Small intestine (tissue), 7 donors: ENCODE data around the gene CNOT2. TPM values are rescaled to one million over a fixed set of nuclear protein-coding genes. Genes with fewer than 3 reads are reported as not detected.
A peak's percentile ranks its signal among the peaks of the same experiment; 100 is the strongest.

ENCODE experiments used
- DNase-seq, 2 donors: peaks; one replicate each; pipeline versions ENCODE4 v3.0.0 to v3.0.0-alpha.2; 2013
- FAIRE-seq: peaks from 2 replicates; lab custom pipeline; 2012; peaks lifted over from hg19 to GRCh38; lab: Jason Lieb, UNC
- H3K27ac ChIP-seq, 3 donors: one replicate each; pipeline ENCODE4 v1.5.1; 2013; ENCODE audit warnings: low read length in 2 of 3, mild to moderate bottlenecking in 2 of 3, control low read depth in 1 of 3, inconsistent platforms in 1 of 3, low read depth in 1 of 3, moderate library complexity in 1 of 3
- H3K27me3 ChIP-seq, 3 donors: one replicate each; pipeline ENCODE4 v1.6.1; 2013; ENCODE audit warnings: low read length in 3 of 3, inconsistent platforms in 1 of 3; ENCODE audit not compliant: control insufficient read depth in 3 of 3, insufficient read depth in 3 of 3
- H3K36me3 ChIP-seq, 3 donors: one replicate each; pipeline ENCODE4 v1.6.1; 2013; ENCODE audit warnings: low read length in 3 of 3, inconsistent platforms in 1 of 3, low read depth in 1 of 3, mild to moderate bottlenecking in 1 of 3, moderate library complexity in 1 of 3; ENCODE audit not compliant: control insufficient read depth in 3 of 3, insufficient read depth in 2 of 3
- H3K4me1 ChIP-seq, 3 donors: one replicate each; pipeline ENCODE4 v1.6.1; 2013; ENCODE audit warnings: low read length in 2 of 3, inconsistent platforms in 1 of 3, low read depth in 1 of 3, mild to moderate bottlenecking in 1 of 3, moderate library complexity in 1 of 3; ENCODE audit not compliant: control insufficient read depth in 3 of 3, insufficient read depth in 2 of 3
- H3K4me3 ChIP-seq, 3 donors: one replicate each; pipeline ENCODE4 v1.5.1; 2013; ENCODE audit warnings: low read length in 3 of 3, control low read depth in 1 of 3, inconsistent platforms in 1 of 3, low read depth in 1 of 3, mild to moderate bottlenecking in 1 of 3, moderate library complexity in 1 of 3
- H3K9me3 ChIP-seq, 2 donors: one replicate each; pipeline ENCODE4 v1.6.1; 2013; ENCODE audit warnings: low read depth in 1 of 2, low read length in 1 of 2; ENCODE audit not compliant: control insufficient read depth in 2 of 2, insufficient read depth in 1 of 2
- WGBS, 3 donors: extraction: QIAGEN DNeasy Blood & Tissue Kit; methylation state at CpG; one replicate each; pipeline ENCODE4 v1.1.7; 2013; 5-methylcytosine and 5-hydroxymethylcytosine counted together
- polyA plus RNA-seq, 4 donors: library from polyadenylated mRNA; stranded (reverse) in 3 of 4; unstranded in 1 of 4; fragments of 200-250 nt in 3 of 4; fragments of 120-200 nt in 1 of 4; gene quantifications; one replicate each; pipeline versions ENCODE4 v1.2.1 to v1.2.3, GENCODE V29; 2013
- donor health status: healthy with polysubstance abuse.
- donor health status: control.
- donor health status: control.
- donor health status: Bipolar disorder and iron deficiency.
- donor health status: healthy.

The CNOT2 gene
- polyA plus RNA-seq, 4 donors: 29.8 to 78.6 (median 39.5) TPM

- DNase-seq: no peak
- H3K9me3 ChIP-seq: no peaks in the 10 kb centered on the region
- no peaks in the 10 kb centered on the region for H3K27me3 ChIP-seq
- no peak overlapping the region for H3K27ac ChIP-seq
- WGBS, 3 donors: 89 to 95% (median 91%) methylated on average over 6 of the region's 6 CpGs
- H3K36me3 ChIP-seq: peaks cover 0 to 7% (median 0%) of the 10 kb centered on the region in 3 donors
- H3K4me3 ChIP-seq: no peak overlapping the region
- H3K4me1 ChIP-seq: no peaks in the 10 kb centered on the region
- FAIRE-seq: no peak
These were observed 110.8 kb downstream of the CNOT2 start for GRCh38 chr12:70353780-70354660.

- no peak overlapping the region for H3K27ac ChIP-seq
- H3K4me1 ChIP-seq: no peaks in the 10 kb centered on the region
- WGBS, 3 donors: 78 to 94% (median 89%) methylated on average over 3 of the region's 3 CpGs
- no peak for DNase-seq
- no peak for FAIRE-seq
- no peak overlapping the region for H3K4me3 ChIP-seq
- H3K36me3 ChIP-seq: peaks cover 0 to 7% (median 0%) of the 10 kb centered on the region in 3 donors
- H3K9me3 ChIP-seq: no peaks in the 10 kb centered on the region
- H3K27me3 ChIP-seq: no peaks in the 10 kb centered on the region
These were observed 111.6 kb downstream of the CNOT2 start for GRCh38 chr12:70354787-70355186.

- FAIRE-seq (peak; percentile 44), DNase-seq (no peak)
- H3K9me3 ChIP-seq: no peaks in the 10 kb centered on the region
- H3K27me3 ChIP-seq: no peaks in the 10 kb centered on the region
- 98 to 99% (median 98%) methylated on average over 4 of the region's 4 CpGs for WGBS, 3 donors
- H3K4me3 ChIP-seq: no peak overlapping the region
- no peak overlapping the region for H3K27ac ChIP-seq
- H3K36me3 ChIP-seq: peaks cover 0 to 7% (median 0%) of the 10 kb centered on the region in 3 donors
- H3K4me1 ChIP-seq: no peaks in the 10 kb centered on the region
These were observed 112.7 kb downstream of the CNOT2 start for GRCh38 chr12:70355972-70356371.

GRCh38 chr12:70359458-70360197, 116.4 kb downstream of the CNOT2 start:
- peaks cover 0 to 3% of the 10 kb centered on the region in 2 donors for H3K9me3 ChIP-seq
- H3K27ac ChIP-seq: no peak overlapping the region
- no peaks in the 10 kb centered on the region for H3K36me3 ChIP-seq
- peaks cover 0 to 4% (median 0%) of the 10 kb centered on the region in 3 donors for H3K27me3 ChIP-seq
- H3K4me1 ChIP-seq: no peaks in the 10 kb centered on the region
- H3K4me3 ChIP-seq: no peak overlapping the region
- 95 to 98% (median 97%) methylated on average over 1 of the region's 1 CpG for WGBS, 3 donors
- no peak for DNase-seq
- peak; percentile 44 for FAIRE-seq

GRCh38 chr12:70360218-70360617, 117.0 kb downstream of the CNOT2 start:
- Histone ChIP-seq H3K27me3 (peaks cover 0 to 8% (median 3%) of the 10 kb centered on the region in 3 donors), H3K9me3 (peaks cover 0 to 3% of the 10 kb centered on the region in 2 donors), H3K27ac (no peak overlapping the region), H3K4me3 (no peak overlapping the region), H3K4me1 (peaks cover 0 to 3% (median 2%) of the 10 kb centered on the region in 3 donors), H3K36me3 (no peaks in the 10 kb centered on the region)
- FAIRE-seq: no peak
- DNase-seq: no peak

GRCh38 chr12:70364695-70365397, 121.6 kb downstream of the CNOT2 start:
- H3K4me3 ChIP-seq: peak overlapping the region in 1 of 3 donors; percentile 79
- 13 to 23% (median 15%) methylated on average over 16 of the region's 16 CpGs for WGBS, 3 donors
- no peaks in the 10 kb centered on the region for H3K36me3 ChIP-seq
- H3K27me3 ChIP-seq: peaks cover 3 to 26% (median 5%) of the 10 kb centered on the region in 3 donors
- FAIRE-seq: no peak
- peaks cover 0 to 12% (median 3%) of the 10 kb centered on the region in 3 donors for H3K4me1 ChIP-seq
- no peak for DNase-seq
- H3K9me3 ChIP-seq: peaks cover 0 to 3% of the 10 kb centered on the region in 2 donors
- H3K27ac ChIP-seq: no peak overlapping the region

- WGBS, 3 donors: 0% methylated on average over 6 of the region's 6 CpGs
- H3K27me3 ChIP-seq: peaks cover 3 to 26% (median 5%) of the 10 kb centered on the region in 3 donors
- no peaks in the 10 kb centered on the region for H3K36me3 ChIP-seq
- no peak for DNase-seq
- FAIRE-seq: no peak
- peaks cover 0 to 12% (median 3%) of the 10 kb centered on the region in 3 donors for H3K4me1 ChIP-seq
- H3K9me3 ChIP-seq: peaks cover 0 to 3% of the 10 kb centered on the region in 2 donors
- peak overlapping the region; percentile 37 to 79 (median 51) for H3K4me3 ChIP-seq
- no peak overlapping the region for H3K27ac ChIP-seq
These were observed 122.1 kb downstream of the CNOT2 start for GRCh38 chr12:70365398-70365647.
